Glutamatergic neuron (in vitro differentiated cells): ENCODE measurements around the gene ZHX3. TPM values are rescaled to one million over a fixed set of nuclear protein-coding genes. Genes with fewer than 3 reads are reported as not detected.

ENCODE experiments used
- DNase-seq: peaks from one replicate; pipeline ENCODE4 v3.0.0; 2022
- H3K27ac Mint-ChIP-seq: one replicate; pipeline ENCODE4 v1.8.0; 2020; ENCODE audit warnings: mild to moderate bottlenecking, mixed read lengths, inconsistent platforms; ENCODE audit not compliant: unreplicated experiment
- H3K27me3 Mint-ChIP-seq: one replicate; pipeline ENCODE4 v1.8.0; 2020; ENCODE audit warnings: mild to moderate bottlenecking, moderate library complexity, mixed read lengths, inconsistent platforms; ENCODE audit not compliant: unreplicated experiment
- H3K36me3 Mint-ChIP-seq: one replicate; pipeline ENCODE4 v1.8.0; 2020; ENCODE audit warnings: mild to moderate bottlenecking, mixed read lengths, inconsistent platforms; ENCODE audit not compliant: unreplicated experiment
- H3K4me1 Mint-ChIP-seq: one replicate; pipeline ENCODE4 v1.8.0; 2020; ENCODE audit warnings: mild to moderate bottlenecking, low read depth, mixed read lengths, inconsistent platforms; ENCODE audit not compliant: unreplicated experiment
- H3K4me3 Mint-ChIP-seq: one replicate; pipeline ENCODE4 v1.8.0; 2020; ENCODE audit warnings: mild to moderate bottlenecking, mixed read lengths, inconsistent platforms; ENCODE audit not compliant: unreplicated experiment
- H3K9me3 Mint-ChIP-seq: one replicate; pipeline ENCODE4 v1.8.0; 2020; ENCODE audit warnings: mild to moderate bottlenecking, moderate library complexity, mixed read lengths, inconsistent platforms; ENCODE audit not compliant: unreplicated experiment
- CTCF ChIP-seq: fragments of 200-600 bp; sonication (generic); IDR thresholded peaks from one replicate; pipeline ENCODE4 v1.5.0; 2021; ENCODE audit not compliant: partially characterized antibody, unreplicated experiment
- total RNA-seq: library from RNA; stranded (reverse); fragmentation: NEBNext Ultra II Directional; extraction: Animal tissue kit (Norgen Biotek cat#: 25700); gene quantifications from one replicate; pipeline ENCODE4 v1.2.1, GENCODE V29; 2021; ENCODE audit not compliant: unreplicated experiment

ZHX3 gene
- total RNA-seq, 1 donor from 2014 or later = 40.5 TPM

- H3K27me3 Mint-ChIP-seq = peaks cover 24% of the 10 kb centered on the region
- H3K4me1 Mint-ChIP-seq = peaks cover 4% of the 10 kb centered on the region
- H3K9me3 Mint-ChIP-seq = peaks cover 24% of the 10 kb centered on the region
- no peak overlapping the region for H3K4me3 Mint-ChIP-seq
- peak overlapping the region; percentile 78 for H3K27ac Mint-ChIP-seq
- H3K36me3 Mint-ChIP-seq = peaks cover 4% of the 10 kb centered on the region
- DNase-seq = no peak
- TF ChIP-seq CTCF = no peak
Observed at GRCh38 chr20:41167118-41167470, 150.4 kb downstream of the ZHX3 start.

- Mint-ChIP-seq H3K27me3 (peaks cover 24% of the 10 kb centered on the region), H3K4me1 (peaks cover 4% of the 10 kb centered on the region), H3K4me3 (no peak overlapping the region), H3K27ac (peak overlapping the region; percentile 76), H3K36me3 (peaks cover 4% of the 10 kb centered on the region), H3K9me3 (peaks cover 22% of the 10 kb centered on the region)
- DNase-seq = no peak
- TF ChIP-seq CTCF = no peak
Observed at GRCh38 chr20:41166201-41167117, 151.1 kb downstream of the ZHX3 start.

GRCh38 chr20:41165001-41165882 lies 152.3 kb downstream of the ZHX3 start:
- no peak overlapping the region for H3K4me3 Mint-ChIP-seq
- DNase-seq = no peak
- peaks cover 14% of the 10 kb centered on the region for H3K36me3 Mint-ChIP-seq
- peaks cover 6% of the 10 kb centered on the region for H3K4me1 Mint-ChIP-seq
- peak overlapping the region; percentile 22 for H3K27ac Mint-ChIP-seq
- TF ChIP-seq CTCF = no peak
- H3K9me3 Mint-ChIP-seq = peaks cover 26% of the 10 kb centered on the region
- peaks cover 18% of the 10 kb centered on the region for H3K27me3 Mint-ChIP-seq

- peaks cover 20% of the 10 kb centered on the region for H3K36me3 Mint-ChIP-seq
- no peak overlapping the region for H3K4me3 Mint-ChIP-seq
- no peak for TF ChIP-seq CTCF
- peaks cover 23% of the 10 kb centered on the region for H3K9me3 Mint-ChIP-seq
- peak overlapping the region; percentile 35 for H3K27ac Mint-ChIP-seq
- peaks cover 12% of the 10 kb centered on the region for H3K27me3 Mint-ChIP-seq
- H3K4me1 Mint-ChIP-seq = peaks cover 7% of the 10 kb centered on the region
- DNase-seq = no peak
Observed at GRCh38 chr20:41163821-41164220, 153.7 kb downstream of the ZHX3 start.
